SHP77 treated with DMSO at 0.1 percent for 48 hours (cell line): Measurements from ENCODE around the gene COL5A2.

Experiments used
- DNase-seq: peaks from one replicate; lab custom pipeline; 2025; lab: John Stamatoyannopoulos, UW

Gene COL5A2

GRCh38 chr2:189178726-189179569, 613 bp downstream of the COL5A2 start:
- DNase-seq: no peak

- no peak for DNase-seq
Measured at GRCh38 chr2:189178054-189178453, 1.5 kb downstream of the COL5A2 start.

GRCh38 chr2:189177251-189177840, 2.2 kb downstream of the COL5A2 start:
- no peak for DNase-seq

GRCh38 chr2:189176516-189176915, 3.0 kb downstream of the COL5A2 start:
- DNase-seq: no peak

- no peak for DNase-seq
Measured at GRCh38 chr2:189175869-189176433, 3.6 kb downstream of the COL5A2 start.

GRCh38 chr2:189171956-189172609, 7.5 kb downstream of the COL5A2 start:
- DNase-seq: no peak

- no peak for DNase-seq
Measured at GRCh38 chr2:189168856-189169499, 10.6 kb downstream of the COL5A2 start.

GRCh38 chr2:189165656-189166380, 13.7 kb downstream of the COL5A2 start:
- DNase-seq: no peak

GRCh38 chr2:189164746-189165145, 14.8 kb downstream of the COL5A2 start:
- no peak for DNase-seq

GRCh38 chr2:189163889-189164288, 15.7 kb downstream of the COL5A2 start:
- no peak for DNase-seq

GRCh38 chr2:189162566-189162965, 17.0 kb downstream of the COL5A2 start:
- no peak for DNase-seq

GRCh38 chr2:189161894-189162293, 17.7 kb downstream of the COL5A2 start:
- DNase-seq: no peak

- no peak for DNase-seq
Measured at GRCh38 chr2:189159717-189160116, 19.8 kb downstream of the COL5A2 start.

- DNase-seq: no peak
Measured at GRCh38 chr2:189159273-189159672, 20.3 kb downstream of the COL5A2 start.

- no peak for DNase-seq
Measured at GRCh38 chr2:189157939-189158338, 21.6 kb downstream of the COL5A2 start.

GRCh38 chr2:189157456-189157855, 22.1 kb downstream of the COL5A2 start:
- no peak for DNase-seq

GRCh38 chr2:189155795-189156194, 23.8 kb downstream of the COL5A2 start:
- no peak for DNase-seq

- DNase-seq: no peak
Measured at GRCh38 chr2:189153619-189154018, 25.9 kb downstream of the COL5A2 start.

GRCh38 chr2:189152483-189152882, 27.1 kb downstream of the COL5A2 start:
- no peak for DNase-seq

GRCh38 chr2:189151906-189152305, 27.7 kb downstream of the COL5A2 start:
- DNase-seq: no peak

- no peak for DNase-seq
Measured at GRCh38 chr2:189150033-189150432, 29.5 kb downstream of the COL5A2 start.

GRCh38 chr2:189147989-189148388, 31.6 kb downstream of the COL5A2 start:
- DNase-seq: no peak
